Measurements from ENCODE around the gene SIX4. TPM values are rescaled to one million over a fixed set of nuclear protein-coding genes. Genes with fewer than 3 reads are reported as not detected.
"Not testable (repeated sequence)": the region's sequence is repeated elsewhere in the genome, so short reads cannot be mapped to it uniquely, and the experiment has no call there.

SIX4 gene
- polyA plus RNA-seq (ENCODE audit: insufficient read depth in 1 of 5, insufficient read length in 5 of 5, low replicate concordance in 1 of 5) = 1 to 10 TPM; 4.7 to 6.8 (median 5.8) TPM
- long read RNA-seq, donor 1, full-length matches to known transcripts = 2 of 114 reads
- long read RNA-seq, donor 1, partial matches to known transcripts = 112 of 114 reads
- long read RNA-seq, donor 1, other reads (novel, unspliced or antisense) = 0 of 114 reads
- long read RNA-seq, donor 2, partial matches to known transcripts = 7 of 28 reads
- long read RNA-seq, donor 2, other reads (novel, unspliced or antisense) = 21 of 28 reads
- long read RNA-seq, donor 3, partial matches to known transcripts = 0 of 1 reads
- long read RNA-seq, donor 3, other reads (novel, unspliced or antisense) = 0 of 1 reads
- long read RNA-seq, donor 4, full-length matches to known transcripts = 1 of 58 reads
- long read RNA-seq, donor 4, partial matches to known transcripts = 5 of 58 reads
- long read RNA-seq, donor 4, other reads (novel, unspliced or antisense) = 52 of 58 reads
- long read RNA-seq, donor 5, partial matches to known transcripts = 57 of 96 reads
- long read RNA-seq, donor 5, other reads (novel, unspliced or antisense) = 38 of 96 reads
- long read RNA-seq, donor 6, partial matches to known transcripts = 41 of 59 reads
- long read RNA-seq, donor 6, other reads (novel, unspliced or antisense) = 18 of 59 reads
- long read RNA-seq, donor 7, full-length matches to known transcripts = 2 of 87 reads
- long read RNA-seq, donor 7, partial matches to known transcripts = 47 of 87 reads
- long read RNA-seq, donor 7, other reads (novel, unspliced or antisense) = 38 of 87 reads
- long read RNA-seq, donor 8, full-length matches to known transcripts = 1 of 14 reads
- long read RNA-seq, donor 8, partial matches to known transcripts = 0 of 14 reads
- long read RNA-seq, donor 8, other reads (novel, unspliced or antisense) = 13 of 14 reads

DNA sequence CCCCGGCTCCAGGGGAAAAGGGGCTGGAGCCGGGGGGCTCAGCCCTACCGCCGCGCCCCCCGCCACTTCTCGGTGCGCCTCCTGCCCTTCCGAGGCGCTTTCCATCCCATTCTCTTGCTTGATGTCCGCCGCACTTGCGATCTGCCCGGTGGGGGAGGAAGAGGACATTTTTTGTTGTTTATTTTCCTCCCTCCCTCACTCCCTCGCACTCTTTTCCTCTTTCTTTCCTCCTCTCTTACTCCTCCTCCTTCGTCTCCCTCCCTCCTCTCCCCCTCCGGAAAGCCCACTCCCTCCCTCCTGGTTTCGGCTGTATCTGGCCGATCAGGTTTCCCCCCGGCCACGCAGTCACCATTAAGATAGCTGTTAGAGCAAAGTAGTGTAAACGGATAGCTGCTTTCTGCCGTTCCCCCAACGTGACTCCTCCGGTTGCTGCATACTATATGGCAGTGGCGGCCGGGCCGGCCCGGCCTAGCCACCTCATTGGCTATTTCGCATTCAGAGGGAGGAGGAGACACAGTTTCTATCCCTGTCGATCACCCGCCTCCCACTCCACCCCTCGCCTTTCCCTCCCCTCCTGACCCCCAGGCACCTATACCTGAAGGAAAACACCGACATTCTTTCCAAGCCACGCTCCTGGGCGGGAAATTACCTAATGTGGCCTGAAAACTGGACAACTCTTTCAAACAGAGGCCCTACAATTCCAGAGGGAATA lies at the start of gene SIX4:
Gene SIX4, minus strand, starts transcription at position 445 of the 712 bp plus-strand sequence. Its CDS starts 277 bp downstream, at position 168.
- DNase-seq = peak; percentile 51 to 55

DNA sequence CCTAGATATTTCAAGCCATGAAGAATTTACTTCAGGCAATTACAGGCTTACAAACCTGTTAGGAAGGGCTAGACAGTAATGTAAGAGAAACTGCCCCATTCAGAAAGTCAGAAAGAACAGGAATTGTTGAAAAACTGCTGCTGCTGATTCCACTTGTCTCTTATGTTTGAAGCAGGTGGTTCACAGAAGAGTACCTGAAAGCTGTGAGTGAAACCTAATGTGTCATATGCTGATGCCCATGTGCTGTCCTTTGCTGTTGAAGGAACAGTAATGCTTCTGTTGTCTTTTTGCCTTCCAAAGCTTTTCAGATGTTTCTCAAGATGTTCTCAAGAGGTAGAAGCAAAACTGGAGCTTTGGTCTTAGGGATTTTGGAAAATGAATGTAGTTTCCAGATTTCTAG lies 49.4 kb upstream of the SIX4 start:
- DNase-seq = no peak

DNA sequence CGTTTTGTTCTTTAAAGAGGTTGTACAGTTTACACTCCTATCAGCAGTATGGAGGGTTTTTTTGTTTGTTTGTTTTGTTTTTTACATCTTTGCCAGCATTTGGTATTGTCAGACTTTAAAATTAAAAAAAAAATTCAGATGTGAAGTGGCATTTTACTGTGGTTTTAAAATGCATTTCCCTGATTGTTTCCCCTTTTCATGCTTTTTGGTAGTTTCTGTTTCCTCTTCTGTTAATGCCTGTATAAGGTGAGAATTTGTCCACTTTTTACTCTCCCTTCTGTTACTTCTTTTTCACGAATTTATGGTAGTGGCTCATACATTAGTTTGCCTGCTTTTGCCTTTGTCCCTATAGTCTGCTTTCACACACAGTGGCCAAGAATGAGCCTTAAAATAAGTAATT lies 47.0 kb upstream of the SIX4 start:
- DNase-seq = no peak

DNA sequence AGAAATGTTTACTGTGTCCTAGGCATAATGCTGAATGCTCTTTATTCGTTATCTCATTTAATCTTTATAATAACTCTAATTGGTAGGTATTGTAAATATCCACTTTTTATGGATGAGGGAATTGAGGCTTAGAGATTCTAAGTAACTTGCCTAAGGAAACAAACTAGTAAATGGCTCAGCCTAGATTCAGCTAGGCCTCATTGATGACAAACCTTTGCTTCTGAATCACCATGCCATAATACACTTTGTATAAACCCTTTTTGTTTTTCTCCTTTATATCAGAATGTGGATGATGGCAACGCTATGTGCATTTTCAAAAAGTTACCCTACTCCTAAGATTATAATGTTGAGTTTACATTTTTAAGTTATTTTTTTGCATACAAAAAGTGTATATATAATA lies 44.5 kb upstream of the SIX4 start:
- no peak for DNase-seq

DNA sequence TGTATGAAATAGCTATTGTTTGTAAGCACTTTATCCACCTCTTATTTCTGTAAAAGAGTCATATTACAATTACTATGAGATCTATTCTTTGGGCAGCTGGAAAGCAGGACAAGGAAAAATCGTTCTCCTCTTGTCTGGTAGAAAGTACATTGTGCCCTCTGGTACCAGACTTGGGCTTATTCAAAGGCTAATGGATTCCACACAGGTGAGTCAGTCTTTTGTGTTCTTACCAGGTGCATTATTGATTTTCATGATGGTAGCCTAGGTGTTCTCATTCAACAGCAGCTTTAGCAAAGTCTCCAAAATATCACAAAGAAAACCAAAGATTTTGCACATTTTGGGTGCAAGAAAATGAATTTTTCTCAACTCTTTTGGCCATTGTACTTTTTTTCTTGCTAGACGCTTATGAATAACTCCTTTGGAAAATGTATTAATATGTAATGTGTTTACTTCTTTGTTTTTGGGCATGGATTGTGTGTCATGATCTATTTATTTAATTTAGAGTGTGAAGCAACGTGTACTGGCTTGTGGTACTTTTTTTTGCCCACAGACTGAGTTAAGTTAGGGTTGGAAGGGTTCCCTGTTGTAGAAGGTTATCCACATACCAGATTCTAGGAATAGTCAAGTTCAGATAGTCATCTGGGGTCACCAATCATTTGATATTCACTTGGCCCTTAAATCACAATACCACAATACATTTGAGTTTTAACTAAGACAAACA lies 36.7 kb upstream of the SIX4 start:
- DNase-seq = no peak

DNA sequence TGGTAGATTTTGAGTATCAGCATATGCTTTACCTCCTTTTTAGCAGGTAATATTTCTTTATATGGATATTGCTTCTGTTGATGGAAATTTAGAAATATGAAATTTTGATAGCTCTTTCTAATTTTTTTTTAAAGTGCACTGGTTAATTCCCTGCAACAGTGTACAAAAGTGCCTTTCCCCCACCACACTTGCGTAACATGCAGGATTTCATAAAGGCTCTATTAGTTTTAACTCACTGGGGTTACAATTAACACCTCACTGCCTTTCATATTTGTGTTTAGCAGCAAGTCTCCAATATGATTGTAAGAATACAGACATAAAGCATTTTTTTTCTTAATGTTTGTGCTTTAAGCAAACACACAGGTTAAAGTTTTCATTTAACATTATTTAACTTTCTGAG lies 36.1 kb upstream of the SIX4 start:
- no peak for DNase-seq

DNA sequence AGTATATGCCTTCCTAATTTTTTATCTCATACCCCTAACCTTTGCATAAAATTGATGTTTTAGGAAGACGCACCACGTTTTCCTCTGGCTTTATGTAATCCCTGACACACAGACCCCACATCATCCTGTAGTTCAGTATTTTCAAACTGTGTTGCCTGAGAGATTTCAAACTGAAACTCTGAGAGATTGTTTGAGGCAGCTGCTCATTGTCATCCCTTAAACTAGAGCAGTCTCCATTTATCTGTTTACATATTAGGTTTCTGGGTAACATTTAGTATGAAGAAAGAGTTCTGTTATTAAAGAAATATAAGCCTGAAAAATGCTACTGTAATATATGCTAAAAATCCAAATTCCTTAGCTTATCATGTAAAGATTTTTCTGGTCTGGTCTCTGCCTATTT lies 34.7 kb upstream of the SIX4 start:
- DNase-seq = peak; percentile 37 to 56

DNA sequence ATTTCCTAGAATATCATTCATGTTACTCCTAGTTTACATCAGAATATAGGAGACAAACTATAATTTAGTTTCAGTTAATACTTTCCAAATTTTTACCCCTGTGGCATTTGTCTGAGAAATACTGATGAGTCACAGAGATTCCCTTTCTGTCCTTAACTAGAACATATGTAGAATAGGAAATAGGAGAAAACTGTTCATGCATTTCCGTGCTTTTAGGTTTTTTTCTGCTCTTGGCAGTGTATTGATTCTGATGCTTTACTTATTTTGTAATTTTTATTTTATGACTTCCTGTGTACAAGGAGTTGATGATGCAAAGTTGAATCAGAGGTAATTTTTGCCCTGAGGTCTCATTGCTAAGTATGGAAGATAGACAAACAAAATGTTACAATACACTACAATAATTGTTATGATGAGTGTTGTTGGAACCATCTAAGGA lies 33.4 kb upstream of the SIX4 start:
- DNase-seq = no peak

DNA sequence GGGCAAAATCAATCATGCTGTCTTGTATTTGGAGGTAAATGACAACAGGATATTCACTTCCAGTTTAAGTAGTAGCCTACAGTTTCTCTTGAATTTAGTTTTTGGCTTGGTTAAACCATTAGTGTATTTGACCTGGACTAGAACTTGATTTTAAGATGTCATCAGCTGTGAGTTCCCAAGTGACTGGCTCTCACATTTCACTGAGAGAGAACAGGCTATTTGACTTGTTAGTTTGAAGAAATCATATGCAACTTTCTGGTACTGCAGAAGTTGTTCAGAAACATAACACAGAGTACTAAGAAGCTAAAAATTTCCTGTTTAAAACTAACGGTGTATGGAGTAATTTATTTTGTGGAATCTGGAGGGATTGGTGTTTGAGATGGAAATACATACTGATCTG lies 32.7 kb upstream of the SIX4 start:
- DNase-seq = no peak

DNA sequence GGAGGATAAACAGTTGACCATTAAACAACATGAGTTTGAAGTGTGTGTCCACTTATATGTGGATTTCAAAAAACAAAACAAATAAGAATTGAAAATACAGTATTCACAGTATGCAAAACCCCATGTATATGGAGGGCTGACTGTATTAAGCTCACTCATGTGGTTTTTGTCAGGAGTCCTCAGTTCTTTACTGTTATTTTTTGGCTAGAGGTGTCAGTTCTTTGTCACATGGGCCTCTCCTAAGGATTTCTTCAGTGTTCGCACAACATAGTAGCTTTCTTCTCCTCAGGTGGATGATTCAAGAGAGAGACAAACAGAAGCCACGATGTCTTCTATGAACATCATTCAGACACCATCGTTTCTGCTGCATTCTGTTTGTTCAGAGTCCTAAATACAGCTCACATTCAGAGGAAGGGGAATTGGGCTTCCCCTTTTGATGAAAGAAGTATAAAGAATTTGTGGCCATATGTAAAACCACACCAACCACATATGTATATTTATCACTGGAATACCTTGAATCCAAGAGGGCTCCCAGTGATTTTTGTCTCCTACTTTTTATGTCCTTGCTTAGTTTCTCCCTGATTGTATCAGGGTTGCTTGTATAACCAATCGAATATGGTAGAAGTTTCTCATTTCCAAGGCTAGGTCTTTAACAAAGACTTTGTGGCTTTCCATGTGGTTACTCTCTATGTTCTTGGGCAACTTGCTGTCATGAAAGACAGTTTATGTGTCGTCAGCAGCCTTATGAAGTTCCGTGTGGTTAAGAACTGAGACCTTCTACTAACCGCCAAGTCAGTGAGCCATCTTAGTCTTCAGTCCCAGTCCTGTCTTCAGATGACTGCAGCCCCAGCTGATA lies 29.3 kb upstream of the SIX4 start:
- DNase-seq = no peak

GRCh38 chr14:60744566-60744965 lies 20.4 kb upstream of the SIX4 start:
- DNase-seq = no peak

DNA sequence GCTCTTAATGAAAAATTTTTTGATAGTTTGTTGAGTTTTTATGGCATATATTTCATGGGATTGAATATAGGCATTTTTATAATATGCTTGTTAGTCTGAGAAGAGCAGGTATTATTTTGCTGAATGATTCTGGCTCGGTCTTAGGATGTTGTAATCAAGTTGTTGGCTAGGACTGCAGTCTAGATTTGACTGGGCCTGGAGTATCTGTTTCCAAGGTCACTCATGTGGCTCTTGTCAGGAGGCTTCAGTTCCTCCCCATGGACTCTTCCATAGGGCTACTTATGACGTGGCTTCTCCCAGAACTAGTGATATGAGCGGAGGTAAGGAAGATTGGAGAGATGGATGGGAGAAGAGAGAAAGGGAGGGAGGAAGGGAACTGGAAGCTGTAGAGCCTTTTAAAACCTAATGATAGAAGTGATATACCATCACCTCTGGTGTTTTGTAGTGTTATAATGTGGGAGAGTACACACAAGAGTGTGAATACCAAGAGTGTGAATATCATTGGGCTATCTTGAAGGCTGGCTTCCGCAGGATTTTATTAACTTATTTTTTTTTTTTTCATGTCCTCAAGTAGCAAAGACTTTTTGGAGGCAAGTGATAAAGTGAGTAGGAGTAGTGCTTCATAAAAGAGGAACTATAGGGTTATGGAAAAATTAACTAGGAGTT lies 14.8 kb upstream of the SIX4 start:
- no peak for DNase-seq

DNA sequence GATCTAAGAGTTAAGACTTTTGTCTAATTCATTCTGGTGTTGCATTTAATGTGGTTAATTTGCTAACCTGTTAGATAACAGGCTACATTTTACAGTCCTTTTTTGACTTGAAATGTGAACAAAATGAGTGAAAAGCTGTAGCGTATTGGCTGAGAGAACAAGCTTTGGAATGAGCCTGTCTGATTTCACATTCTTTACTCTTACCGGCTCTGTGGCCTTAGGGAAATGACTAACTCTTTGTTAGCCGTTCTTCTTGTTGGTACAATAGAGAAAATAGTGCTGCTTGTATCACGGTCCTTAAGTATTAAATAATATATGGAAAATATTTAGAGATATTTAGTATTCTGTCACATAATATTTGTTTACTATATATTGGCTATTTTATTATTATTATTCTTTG lies 12.3 kb upstream of the SIX4 start:
- no peak for DNase-seq

DNA sequence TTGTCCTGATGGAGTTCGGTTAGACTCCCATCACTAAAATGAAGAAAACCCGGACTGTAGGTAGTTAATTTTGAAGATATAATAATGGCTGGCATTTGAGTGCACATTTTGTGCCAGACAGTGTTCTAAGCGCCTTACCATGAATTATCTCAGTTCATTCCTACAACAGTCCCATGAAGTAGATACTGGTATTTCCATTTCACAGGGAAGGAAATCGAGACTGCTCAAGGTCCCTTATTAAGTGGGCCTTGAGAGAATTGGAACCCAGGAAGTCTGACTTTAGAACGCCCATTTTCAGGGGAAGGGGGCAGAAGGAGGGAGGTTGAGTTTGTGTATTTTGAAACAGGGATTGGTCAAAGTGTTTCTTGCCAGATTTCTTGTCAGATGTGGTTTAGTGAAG lies 11.3 kb upstream of the SIX4 start:
- DNase-seq = no peak

- DNase-seq = peak; percentile 74 to 78
These were observed 10.5 kb upstream of the SIX4 start, which contains the start of gene MNAT1 for GRCh38 chr14:60734465-60735242. MNAT1 (plus strand) TSS chr14:60734761; CDS start chr14:60734863, 102 bp downstream.

- no peak for DNase-seq
These were observed 8.8 kb upstream of the SIX4 start for GRCh38 chr14:60732840-60733483.

DNA sequence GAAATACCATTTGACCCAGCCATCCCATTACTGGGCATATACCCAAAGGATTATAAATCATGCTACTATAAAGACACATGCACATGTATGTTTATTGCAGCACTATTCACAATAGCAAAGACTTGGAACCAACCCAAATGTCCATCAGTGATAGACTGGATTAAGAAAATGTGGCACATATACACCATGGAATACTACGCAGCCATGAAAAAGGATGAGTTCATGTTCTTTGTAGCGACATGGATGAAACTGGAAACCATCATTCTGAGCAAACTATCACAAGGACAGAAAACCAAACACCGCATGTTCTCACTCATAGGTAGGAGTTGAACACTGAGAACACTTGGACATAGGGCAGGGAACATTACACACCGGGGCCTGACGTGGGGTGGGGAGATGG lies 7.1 kb upstream of the SIX4 start:
- DNase-seq = not testable (repeated sequence)
